Measurements from ENCODE around the gene CFAP53. TPM values are rescaled to one million over a fixed set of nuclear protein-coding genes. Genes with fewer than 3 reads are reported as not detected.

Gene CFAP53
- total RNA-seq, 1 donor from 2014 or later, result 0.26 TPM

DNA sequence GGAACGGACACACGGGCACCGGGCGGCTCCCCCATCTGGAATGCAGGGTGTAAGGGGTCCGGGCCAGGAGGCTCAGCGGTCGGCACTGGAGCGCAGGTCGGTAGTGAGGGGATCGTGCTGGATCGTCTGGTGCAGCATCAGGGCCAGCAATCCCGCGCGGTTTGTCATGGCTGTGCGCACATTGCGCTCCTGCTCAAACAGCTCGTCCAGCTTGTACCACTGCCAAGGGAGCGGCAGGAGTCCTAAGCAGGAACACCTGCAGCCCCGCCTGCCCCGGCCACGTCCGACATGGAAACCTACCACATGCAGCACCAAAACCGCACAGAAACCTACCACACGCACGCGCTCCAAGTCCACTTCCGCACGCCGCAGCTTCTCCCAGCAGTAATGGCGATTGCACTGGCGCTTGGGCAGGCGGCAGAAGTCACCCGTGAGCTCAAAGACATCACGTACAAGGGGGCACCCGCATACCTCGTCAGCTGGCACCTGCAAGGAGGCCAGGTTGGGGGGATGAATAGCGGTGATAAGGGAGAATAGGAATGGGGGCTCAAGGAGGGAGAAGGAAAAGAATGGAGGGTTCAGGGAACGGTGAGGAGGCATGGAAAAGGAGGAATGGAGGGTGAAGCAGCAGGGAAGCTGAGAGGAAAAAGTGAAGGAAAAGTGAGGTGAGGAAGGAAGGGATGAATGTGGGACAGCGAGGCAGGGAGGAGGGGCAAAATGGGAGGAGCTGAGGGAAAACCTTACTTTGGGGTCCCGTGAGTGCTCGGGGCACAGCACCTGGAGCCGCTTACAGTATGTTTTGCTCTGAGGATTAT, 16.4 kb upstream of the CFAP53 start:
- peaks cover 20% of the 10 kb centered on the region for H3K36me3 ChIP-seq (ENCODE audit: control insufficient read depth, insufficient read depth, low read length)
- no peak for FAIRE-seq
- no peak overlapping the region for H3K4me3 ChIP-seq (ENCODE audit: low read depth, low read length)

DNA sequence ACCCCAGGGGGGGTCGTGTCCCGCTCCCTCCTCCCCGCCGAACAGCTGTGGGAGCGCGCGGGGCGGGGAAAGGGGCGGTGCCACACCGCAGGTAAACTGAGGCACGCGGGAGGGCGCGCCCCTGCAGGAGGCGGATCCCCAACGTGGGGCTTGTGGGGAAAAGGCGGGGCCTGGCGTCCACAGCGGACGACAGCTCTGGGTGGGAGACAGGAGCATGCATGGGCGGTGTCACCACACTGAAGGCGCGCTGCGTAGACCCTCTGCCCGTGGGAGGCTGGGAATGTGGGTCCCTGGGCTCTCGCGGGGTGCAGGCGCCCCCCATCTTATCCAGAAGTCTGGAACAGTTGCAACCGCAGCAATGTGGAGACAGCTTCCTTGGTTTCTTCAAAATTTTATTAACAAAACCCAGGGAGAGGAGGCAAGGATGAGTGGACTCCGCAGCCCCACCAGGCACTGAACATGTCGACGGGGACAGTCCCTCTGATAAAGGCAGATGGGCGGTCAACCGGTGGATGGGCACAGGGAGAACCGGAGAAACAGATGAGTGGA, 15.8 kb upstream of the CFAP53 start:
- no peaks in the 10 kb centered on the region for H3K27me3 ChIP-seq (ENCODE audit: control insufficient read depth, insufficient read depth, low read length)
- peaks cover 21% of the 10 kb centered on the region for H3K36me3 ChIP-seq (ENCODE audit: control insufficient read depth, insufficient read depth, low read length)
- no peak for DNase-seq (ENCODE audit: low read depth)
- H3K4me3 ChIP-seq (ENCODE audit: low read depth, low read length), result peak overlapping the region; percentile 87
- TF ChIP-seq, protein P1, sequence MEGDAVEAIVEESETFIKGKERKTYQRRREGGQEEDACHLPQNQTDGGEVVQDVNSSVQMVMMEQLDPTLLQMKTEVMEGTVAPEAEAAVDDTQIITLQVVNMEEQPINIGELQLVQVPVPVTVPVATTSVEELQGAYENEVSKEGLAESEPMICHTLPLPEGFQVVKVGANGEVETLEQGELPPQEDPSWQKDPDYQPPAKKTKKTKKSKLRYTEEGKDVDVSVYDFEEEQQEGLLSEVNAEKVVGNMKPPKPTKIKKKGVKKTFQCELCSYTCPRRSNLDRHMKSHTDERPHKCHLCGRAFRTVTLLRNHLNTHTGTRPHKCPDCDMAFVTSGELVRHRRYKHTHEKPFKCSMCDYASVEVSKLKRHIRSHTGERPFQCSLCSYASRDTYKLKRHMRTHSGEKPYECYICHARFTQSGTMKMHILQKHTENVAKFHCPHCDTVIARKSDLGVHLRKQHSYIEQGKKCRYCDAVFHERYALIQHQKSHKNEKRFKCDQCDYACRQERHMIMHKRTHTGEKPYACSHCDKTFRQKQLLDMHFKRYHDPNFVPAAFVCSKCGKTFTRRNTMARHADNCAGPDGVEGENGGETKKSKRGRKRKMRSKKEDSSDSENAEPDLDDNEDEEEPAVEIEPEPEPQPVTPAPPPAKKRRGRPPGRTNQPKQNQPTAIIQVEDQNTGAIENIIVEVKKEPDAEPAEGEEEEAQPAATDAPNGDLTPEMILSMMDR (IDR thresholded peaks at IDR 0.05; ENCODE audit: insufficient read depth, low read length, severe bottlenecking), result no peak
- FAIRE-seq, result no peak

More for the DNA sequence above, 16.4 kb upstream of the CFAP53 start:
- no peak for DNase-seq (ENCODE audit: low read depth)
- TF ChIP-seq, protein P1 (IDR thresholded peaks at IDR 0.05; ENCODE audit: insufficient read depth, low read length, severe bottlenecking), result no peak
- H3K27me3 ChIP-seq (ENCODE audit: control insufficient read depth, insufficient read depth, low read length), result no peaks in the 10 kb centered on the region

DNA sequence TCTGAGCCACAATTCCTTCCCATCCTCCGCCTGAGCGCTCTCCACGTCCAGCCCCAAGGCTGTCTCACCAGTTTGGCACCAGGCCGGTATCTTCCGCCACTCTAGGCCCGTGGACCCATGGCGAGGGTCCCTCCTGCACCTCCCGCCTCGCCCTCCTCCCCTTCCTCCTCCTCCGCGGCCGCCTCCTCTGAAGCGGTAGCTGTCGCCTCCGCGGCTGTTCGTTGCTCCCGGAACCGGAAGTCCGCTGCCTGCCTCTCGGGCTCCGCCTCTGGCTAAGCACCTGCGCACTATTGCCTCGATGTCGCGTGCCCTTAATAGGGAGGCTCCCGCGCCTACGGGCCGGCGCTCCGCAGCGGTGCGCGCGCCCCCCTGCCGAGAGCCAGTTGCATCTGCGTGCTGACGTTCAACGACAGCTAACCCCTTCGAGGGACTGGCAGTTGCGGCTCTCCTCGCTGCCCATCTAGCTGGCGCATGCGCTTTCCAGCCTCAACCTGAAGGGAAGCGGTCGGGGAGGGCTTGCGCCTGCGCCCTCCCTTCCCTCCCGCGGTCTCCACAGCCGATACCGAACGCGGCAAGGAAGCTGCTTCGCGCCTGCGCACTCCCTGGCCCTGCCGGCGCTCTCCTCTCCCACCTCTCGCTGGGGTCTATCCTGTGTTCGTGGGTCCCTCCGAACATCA, 15.1 kb upstream of the CFAP53 start, which contains the start of gene MBD1:
Gene MBD1, minus strand, starts transcription at position 229 of the 677 bp plus-strand sequence. CDS start 1,531 bp downstream, outside the sequence.
- FAIRE-seq (peak; percentile 50), DNase-seq (ENCODE audit: low read depth) (peak; percentile 95)
- Histone ChIP-seq H3K27me3 (ENCODE audit: control insufficient read depth, insufficient read depth, low read length) (no peaks in the 10 kb centered on the region), H3K36me3 (ENCODE audit: control insufficient read depth, insufficient read depth, low read length) (peaks cover 27% of the 10 kb centered on the region), H3K4me3 (ENCODE audit: low read depth, low read length) (peak within 1 kb of the TSS; percentile 87)
- TF ChIP-seq, protein P1 (IDR thresholded peaks at IDR 0.05; ENCODE audit: insufficient read depth, low read length, severe bottlenecking), result peak; percentile 34

DNA sequence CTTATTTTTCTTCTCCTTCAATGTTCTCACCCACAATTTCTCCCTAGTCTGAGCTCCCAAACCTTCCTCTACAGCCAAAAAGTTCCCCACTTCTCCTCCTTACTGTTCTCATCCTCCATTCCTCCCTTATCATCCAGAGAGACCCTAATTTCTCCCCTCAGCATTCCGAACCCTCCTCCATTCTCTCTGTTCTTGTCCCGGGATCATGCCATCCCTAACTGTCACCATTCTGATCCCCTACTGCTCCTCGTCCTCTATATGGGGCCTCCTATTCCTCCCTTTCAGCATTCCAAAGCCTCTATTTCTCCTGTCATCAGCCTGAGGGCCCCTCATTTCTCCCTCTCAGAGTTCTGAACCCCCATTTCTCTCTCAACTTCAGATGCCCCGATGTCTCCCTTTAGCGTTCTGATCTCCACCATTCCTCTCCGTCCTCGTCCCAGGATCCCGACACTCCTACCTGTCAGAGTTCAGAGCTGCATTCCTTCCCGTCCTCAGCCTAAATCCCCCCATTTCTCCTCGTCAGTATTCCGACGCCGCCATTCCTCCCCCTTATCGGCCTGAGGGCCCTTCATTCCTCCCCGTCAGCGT, 14.5 kb upstream of the CFAP53 start:
- DNase-seq (ENCODE audit: low read depth), result no peak
- Histone ChIP-seq H3K27me3 (ENCODE audit: control insufficient read depth, insufficient read depth, low read length) (no peaks in the 10 kb centered on the region), H3K36me3 (ENCODE audit: control insufficient read depth, insufficient read depth, low read length) (peaks cover 32% of the 10 kb centered on the region), H3K4me3 (ENCODE audit: low read depth, low read length) (peak overlapping the region; percentile 87)
- TF ChIP-seq, protein P1 (IDR thresholded peaks at IDR 0.05; ENCODE audit: insufficient read depth, low read length, severe bottlenecking), result no peak
- no peak for FAIRE-seq

DNA sequence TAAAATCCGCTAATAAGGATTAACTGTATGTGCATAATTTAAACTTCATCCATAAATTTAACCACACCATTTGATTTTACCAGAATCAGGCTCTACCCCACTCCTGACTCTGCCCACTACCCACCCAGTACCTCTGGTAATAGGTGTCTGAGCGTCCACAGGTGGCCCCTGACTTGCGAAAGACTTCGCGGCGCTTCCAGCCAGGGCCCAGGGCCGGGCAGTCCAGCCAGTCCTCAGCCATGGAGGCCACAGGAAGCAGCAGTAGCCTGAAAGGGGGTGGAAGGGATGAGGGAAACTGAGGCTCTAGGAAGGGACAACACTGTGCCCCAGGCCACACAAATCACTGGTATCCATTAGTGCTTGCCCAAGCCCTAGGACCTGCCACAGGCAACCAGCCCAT, 13.5 kb upstream of the CFAP53 start:
- H3K36me3 ChIP-seq (ENCODE audit: control insufficient read depth, insufficient read depth, low read length), result peaks cover 35% of the 10 kb centered on the region
- DNase-seq (ENCODE audit: low read depth), result no peak
- peak overlapping the region; percentile 87 for H3K4me3 ChIP-seq (ENCODE audit: low read depth, low read length)
- no peaks in the 10 kb centered on the region for H3K27me3 ChIP-seq (ENCODE audit: control insufficient read depth, insufficient read depth, low read length)
- no peak for FAIRE-seq
- TF ChIP-seq, protein P1 (IDR thresholded peaks at IDR 0.05; ENCODE audit: insufficient read depth, low read length, severe bottlenecking), result no peak
